Esophagus muscularis mucosa (tissue), 4 donors: ENCODE data around the gene NME7.

Experiments used
- CTCF ChIP-seq, 3 experiments: fragments of 200-600 bp in 2 of 3; fragments of 450-650 bp in 1 of 3; sonication (generic) in 2 of 3; IDR thresholded peaks; one replicate each; pipeline ENCODE4 v1.5.1; 2017 to 2019; ENCODE audit warnings: antibody characterized with exemption in 3 of 3, mild to moderate bottlenecking in 2 of 3, moderate library complexity in 1 of 3
- EP300 ChIP-seq: sonication (generic); formaldehyde crosslinking; IDR thresholded peaks from one replicate; pipeline ENCODE4 v1.6.1; 2017; ENCODE audit warnings: antibody characterized with exemption
- POLR2A ChIP-seq: fragments of 450-650 bp; IDR thresholded peaks from one replicate; pipeline ENCODE4 v1.6.1; 2017; ENCODE audit warnings: antibody characterized with exemption, moderate library complexity, mild to moderate bottlenecking, low read depth
- POLR2AphosphoS5 ChIP-seq, 2 donors: sonication (generic); formaldehyde crosslinking; IDR thresholded peaks; one replicate each; pipeline ENCODE4 v1.6.1; 2017; ENCODE audit warnings: antibody characterized with exemption in 2 of 2

- TF ChIP-seq CTCF (IDR thresholded peaks at IDR 0.05), result no peak
- no peak for TF ChIP-seq POLR2A
- TF ChIP-seq POLR2AphosphoS5 (IDR thresholded peaks at IDR 0.05), result no peak
- TF ChIP-seq EP300, result no peak
Measured at GRCh38 chr1:169212088-169212487, 155.5 kb downstream of the NME7 start.
